ENCODE measurements around the gene USP6NL.

USP6NL gene

DNA sequence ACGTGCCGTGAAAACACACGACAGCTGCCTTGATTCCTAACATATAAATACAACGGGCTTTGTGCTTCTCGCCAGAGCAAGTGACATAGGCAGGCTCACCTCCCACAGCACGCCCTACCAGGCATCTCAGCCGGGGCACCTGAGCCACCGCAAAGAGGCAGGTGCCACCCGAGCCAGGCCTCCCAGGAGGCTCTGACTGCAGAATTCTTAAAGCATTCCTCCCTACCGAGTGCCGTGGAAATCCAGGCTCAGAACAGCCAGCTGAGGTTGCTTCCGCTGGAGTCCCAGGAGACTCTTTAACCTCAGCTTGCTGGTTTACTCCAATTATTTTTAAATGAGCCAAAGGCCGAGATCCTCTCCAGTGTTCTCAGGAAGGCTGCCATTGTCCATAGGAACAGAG, 206.5 kb downstream of the USP6NL start:
- no peak for DNase-seq
